NCI-H510A treated with DMSO at 0.1 percent for 48 hours (cell line): ENCODE data around the gene NUAK1.
"Not testable (repeated sequence)": the region's sequence is repeated elsewhere in the genome, so short reads cannot be mapped to it uniquely, and the experiment has no call there.

Source experiments
- DNase-seq: peaks from one replicate; lab custom pipeline; 2025; lab: John Stamatoyannopoulos, UW

Gene NUAK1

DNA sequence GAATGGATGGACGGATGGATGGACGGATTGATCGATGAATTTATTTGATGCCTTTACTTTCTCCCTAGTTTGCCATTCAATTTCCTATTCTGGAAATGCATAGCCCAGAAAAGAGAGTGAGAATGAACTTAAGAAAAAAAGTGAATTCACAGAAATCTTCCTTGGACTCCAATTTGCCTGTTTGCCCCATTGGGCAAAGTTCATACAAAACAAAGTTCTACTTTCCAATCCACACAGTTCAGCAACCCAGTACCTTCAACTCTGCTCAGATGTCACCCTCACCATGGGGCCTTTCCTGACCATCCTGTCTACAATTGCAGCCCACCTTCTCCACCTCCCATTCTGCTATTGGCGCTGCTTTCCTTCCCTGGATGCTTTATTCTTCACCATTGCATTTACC, 8.2 kb upstream of the NUAK1 start:
- DNase-seq: no peak

DNA sequence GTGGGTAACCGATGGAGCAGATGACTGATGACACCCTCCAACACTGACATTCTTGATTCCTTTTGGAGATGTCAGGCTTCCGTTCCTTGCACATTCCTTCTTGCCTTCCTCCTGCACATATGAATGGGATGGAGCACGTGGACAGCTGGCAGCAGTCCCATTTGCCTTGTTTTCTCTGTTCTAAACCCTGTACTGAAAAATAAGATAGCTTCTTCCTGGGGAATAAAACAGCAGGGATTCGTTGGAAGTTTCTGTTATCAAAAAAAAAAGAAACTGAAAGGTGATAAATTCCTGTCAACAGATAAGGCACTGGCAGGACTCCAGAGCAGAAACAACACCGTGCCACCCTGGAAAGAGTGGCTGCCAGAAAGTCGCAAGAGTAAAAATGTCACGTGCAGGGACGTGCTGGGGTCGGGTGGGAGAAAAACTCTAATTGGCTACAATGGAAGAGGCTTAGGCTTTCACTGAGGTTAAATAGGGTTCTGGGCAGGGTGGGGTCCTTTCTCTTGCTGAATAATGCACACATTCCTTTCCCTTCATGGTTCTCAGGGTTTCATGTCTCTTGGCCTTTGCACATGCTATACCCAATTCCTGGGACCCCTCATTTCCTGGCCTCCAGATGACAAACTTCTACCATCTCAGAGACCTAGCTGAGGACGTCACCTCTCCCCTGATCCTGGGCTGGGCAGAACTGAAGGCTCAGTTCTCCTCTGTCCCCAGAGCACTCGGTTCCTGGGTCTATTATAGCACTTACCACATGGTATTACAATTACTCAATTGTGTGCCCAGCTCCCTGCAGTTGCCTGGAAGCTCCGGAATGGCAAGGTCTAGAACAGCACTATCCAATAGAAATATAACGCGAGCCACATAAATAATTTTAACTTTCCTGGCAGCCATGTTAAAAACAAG, 7.0 kb upstream of the NUAK1 start:
- no peak for DNase-seq

DNA sequence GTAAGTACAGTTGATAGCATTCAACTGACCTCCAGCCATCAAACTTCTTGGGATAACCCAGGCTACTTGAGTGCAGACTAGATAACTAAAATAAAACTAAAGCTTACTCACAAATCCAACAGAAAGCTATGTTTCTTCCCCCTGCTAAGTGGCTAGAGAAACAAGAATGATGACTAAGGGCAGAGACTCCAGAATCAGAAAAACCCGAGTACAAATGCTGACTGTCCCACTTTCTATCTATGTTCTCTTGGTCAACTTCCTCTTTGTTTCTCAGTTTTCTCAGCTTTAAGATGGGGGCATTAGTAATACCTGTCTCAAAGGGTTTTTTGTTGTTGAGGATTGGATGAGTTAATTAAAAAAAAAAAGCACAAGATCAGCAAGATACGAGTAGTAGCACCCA, 6.1 kb upstream of the NUAK1 start:
- DNase-seq: no peak

DNA sequence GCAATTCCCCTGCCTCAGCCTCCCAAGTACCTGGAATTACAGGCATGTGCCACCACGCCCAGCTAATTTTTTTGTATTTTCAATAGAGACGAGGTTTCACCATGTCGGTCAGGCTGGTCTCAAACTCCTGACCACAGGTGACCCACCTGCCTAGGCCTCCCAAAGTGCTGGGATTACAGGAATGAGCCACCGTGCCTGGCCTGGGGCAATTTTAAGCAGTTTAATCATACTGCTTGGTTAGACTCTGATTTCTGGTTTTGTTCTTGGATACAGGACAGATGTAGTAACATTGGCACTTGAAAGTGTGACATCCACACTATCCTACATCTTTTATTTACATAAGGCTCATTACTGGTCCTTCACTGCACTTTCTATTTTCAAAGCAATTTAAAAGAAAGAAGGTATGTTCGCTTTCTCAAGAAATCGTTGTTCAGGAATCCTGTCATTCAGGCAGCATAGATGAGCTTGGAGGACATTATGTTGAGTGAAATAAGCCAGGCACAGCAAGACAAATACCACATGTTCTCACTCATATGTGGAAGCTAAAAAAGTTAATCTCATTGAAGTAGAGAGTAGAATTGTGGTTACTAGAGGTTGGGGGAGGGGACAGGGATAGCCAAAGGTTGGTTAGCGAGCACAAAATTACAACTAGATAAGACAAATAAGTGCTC, 4.0 kb upstream of the NUAK1 start:
- DNase-seq: peak; percentile 19

DNA sequence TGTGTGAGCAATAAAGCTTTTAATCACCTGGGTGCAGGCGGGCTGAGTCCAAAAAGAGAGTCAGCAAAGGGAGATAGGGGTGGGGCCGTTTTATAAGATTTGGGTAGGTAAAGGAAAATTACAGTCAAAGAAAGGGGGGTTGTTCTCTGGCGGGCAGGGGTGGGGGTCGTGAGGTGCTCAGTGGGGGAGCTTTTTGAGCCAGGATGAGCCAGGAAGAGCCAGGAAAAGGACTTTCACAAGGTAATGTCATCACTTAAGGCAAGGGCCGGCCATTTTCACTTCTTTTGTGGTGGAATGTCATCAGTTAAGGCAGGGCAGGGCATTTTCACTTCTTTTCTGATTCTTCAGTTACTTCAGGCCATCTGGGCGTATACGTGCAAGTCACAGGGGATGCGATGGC, 3.2 kb upstream of the NUAK1 start:
- not testable (repeated sequence) for DNase-seq

DNA sequence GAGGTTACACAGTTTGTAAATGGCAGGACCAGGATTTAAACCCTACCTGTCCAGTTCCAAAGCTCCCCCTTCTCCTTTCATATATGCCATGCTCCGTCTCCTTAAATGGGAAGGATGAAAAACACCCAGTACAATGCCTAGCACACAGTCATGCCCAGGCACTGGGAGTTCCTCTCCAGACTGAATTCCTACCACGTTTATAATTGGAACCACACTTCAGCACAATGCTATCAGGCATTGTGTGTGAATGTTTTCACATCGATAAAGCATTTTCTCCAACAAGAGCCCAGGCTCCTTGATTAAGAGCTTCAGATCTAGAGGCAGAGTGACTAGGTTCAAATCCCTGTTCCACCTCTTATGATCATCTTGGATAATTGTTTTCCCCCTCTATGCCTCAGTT, 2.7 kb upstream of the NUAK1 start:
- no peak for DNase-seq

DNA sequence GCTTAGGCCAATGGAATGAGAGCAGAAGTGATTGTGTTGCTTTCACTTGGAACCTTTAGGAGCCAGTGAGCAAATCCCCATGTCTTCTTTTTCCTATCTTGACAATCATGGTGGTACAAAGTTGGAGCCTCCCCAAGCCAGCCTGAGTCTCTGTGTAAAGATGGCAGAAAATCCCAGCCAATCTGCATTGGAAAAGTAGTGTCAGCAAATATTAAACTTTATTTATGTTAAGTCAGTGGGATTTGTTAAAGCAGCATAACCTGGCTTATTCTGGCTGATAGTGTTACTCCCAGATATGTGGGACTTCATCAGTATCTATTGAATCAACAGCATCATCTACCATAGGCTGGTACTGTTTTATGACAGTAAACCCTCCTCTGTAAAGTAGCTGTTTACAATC, 2.2 kb upstream of the NUAK1 start:
- no peak for DNase-seq

DNA sequence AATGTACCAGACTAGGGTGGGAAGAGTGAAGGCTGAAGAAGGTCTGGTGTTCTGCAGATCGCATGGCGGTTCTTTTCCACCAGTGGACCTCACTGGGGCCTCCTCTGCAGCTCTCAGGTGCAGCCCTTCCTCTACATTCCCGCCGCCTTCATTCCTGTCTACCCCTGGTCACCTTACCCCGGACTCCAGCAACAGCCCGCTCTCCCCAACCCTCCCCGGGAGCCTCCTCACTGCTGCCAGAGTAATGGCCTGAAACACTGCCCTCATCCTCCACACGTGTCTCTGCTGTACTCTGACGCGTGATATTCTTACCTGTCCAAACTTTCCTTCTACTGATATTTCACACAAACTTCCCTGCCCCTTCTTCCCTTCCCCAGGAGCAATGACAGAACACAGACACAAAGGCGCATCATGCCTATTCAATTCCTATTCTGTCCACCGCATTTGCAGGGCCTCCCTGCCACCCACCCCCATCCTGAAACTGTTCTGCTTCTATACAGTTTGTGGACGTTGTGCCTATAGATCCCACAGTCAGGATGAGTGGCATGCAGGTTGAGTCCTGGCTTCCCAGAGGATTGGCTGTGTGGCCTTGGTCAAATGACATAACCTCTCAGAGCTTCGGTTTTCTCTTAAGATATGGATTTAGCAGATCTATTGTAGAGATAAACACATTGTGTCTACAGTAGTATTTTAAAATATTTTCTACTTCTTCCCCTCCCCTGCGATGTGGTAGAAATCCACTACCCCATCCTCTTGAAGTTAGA, 1.7 kb upstream of the NUAK1 start:
- DNase-seq: no peak

DNA sequence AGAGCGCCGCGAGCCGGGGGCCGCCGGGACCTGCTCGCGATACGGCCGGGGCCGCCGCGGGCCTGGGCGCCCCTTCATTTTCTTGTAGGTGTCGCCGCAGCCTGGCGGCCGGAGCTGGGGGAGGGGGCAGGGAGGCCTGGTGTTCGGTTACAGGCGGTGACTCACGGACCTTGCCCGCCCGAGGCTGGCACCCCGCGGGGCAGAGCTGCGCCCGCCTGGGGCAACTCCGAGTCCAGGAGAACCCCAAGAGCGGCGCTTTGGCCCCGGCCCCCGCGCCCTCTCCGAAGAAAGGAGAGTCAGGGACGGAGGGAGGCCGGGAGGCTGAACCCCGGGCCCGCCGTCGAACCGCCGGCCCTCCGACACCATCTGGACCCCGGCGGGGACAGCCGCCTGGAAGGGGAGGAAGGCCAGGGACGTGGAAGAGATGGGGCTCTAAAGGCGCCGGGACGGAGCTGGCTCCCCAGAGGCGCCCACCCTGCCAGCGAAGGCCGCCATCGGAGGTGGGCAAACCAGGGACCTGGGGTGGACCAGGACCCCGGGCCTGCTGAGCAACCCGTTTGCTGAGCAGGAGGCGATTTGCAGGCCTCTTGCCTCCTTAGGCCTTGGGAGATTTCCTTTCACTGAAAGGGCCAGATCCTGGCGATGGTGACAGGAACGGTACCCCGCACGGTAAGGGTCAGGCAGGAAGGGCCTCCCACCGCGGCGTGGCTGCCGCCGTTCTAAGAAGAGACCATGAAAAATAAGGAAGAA, 843 bp upstream of the NUAK1 start:
- peak; percentile 59 for DNase-seq

DNA sequence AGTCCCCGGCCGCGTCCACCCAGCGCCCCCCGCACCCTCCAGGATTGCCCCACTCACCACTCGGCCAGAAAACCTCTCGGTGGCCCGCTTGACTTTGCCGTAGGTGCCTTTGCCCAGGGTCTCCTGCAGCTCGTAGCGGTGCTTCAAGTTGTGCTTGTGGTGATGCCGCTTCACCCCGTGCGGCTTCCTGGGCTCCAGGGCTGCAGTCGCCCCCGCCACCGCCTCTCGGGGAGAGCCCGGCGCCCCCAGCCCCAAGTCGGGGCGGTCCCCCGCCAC, 459 bp downstream of the NUAK1 start:
- no peak for DNase-seq

DNA sequence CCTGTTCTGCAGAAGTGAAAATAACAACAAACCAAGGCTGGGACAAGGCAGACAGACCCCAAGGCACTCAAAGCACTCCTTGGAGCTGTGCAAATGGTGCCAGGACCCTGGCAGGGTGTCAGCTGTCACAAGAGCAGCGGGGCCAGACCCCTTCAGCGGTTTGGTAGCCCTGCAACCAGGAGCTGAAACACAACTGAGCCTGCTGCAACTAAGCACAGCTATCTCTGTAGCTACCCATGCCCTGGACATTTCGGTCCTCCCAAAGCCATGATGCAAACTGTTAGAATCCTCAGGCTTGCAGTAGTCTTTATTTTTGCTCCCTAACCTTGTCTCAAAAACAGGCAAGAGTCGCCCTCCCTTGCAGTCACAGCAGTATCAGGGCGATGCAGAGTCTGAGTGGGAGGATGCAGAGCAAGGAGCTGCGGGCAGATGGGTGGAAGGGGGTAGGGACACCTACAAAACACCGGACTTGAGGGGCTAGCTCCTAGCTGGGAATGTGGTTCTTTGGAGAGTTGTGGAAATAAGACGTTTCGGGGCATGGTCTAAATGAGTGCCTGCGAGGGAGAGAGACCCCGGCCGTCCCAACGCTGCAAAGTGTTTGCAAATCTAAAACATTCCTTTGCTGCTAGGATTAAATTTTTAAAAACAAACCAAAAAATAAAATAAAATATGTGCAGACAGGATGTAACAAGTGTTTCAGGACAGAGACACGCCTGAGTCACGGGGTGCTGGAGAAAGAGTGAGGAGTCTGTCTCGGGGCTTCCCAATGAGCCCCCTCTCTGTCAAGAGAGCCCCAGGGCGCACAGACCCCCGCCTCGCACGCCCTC, 1.0 kb downstream of the NUAK1 start:
- DNase-seq: no peak

DNA sequence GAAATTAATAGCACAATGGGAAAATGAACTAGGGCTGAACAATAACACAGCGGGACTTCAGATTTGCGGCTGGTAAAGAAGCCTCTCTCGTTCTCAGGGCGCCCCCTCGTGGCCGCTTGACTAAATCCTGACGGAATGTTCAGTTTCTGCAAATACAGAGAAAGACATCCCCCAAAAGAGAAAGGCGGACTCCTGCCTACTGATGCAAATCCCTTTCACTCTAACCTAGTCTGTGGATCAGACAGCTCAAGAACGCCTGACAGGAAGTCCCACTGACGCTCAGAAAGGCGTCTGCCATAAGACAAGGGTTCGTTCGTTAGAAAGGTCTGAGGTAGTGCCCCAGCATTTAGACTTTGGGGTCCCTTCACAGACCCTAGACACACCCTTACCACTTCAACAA, 2.5 kb downstream of the NUAK1 start:
- peak; percentile 92 for DNase-seq

DNA sequence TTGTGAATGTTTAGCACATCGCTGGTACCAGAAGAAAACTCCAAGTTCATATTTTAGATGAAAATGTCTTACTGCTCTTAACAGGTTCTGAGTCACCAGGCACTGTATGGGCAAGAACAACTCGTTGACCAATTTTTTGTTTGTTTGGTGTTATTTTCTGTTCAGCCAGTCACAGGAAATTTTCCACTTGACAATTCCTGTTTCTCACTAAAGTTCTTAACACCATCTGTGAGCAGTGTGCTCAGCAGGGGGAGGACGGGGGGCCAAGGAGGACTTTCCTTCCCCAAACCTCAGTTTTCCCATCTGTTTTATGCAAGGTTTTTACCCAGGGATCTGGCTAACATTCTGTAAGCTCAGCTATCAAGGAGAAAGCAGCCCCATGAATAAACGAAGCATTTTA, 3.0 kb downstream of the NUAK1 start:
- no peak for DNase-seq

DNA sequence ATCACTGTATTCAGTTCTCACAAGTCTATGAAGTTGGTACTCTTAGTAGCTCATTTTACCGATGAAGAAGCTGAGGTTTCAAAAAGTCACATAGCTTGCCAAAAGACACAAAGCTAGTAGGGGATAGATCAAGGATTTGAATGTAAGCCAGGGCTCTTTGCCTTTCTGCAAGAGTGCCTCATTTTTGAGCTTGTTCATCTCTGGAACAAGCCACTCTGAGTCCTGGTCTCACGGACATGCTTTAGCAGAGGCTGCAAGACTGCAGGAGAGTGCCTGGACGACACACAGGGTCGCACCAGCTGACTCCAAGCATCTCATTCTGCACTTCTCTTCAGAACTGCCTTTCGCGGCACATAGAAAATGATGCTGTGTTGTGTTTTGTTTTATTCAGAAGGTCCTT, 3.7 kb downstream of the NUAK1 start:
- no peak for DNase-seq

DNA sequence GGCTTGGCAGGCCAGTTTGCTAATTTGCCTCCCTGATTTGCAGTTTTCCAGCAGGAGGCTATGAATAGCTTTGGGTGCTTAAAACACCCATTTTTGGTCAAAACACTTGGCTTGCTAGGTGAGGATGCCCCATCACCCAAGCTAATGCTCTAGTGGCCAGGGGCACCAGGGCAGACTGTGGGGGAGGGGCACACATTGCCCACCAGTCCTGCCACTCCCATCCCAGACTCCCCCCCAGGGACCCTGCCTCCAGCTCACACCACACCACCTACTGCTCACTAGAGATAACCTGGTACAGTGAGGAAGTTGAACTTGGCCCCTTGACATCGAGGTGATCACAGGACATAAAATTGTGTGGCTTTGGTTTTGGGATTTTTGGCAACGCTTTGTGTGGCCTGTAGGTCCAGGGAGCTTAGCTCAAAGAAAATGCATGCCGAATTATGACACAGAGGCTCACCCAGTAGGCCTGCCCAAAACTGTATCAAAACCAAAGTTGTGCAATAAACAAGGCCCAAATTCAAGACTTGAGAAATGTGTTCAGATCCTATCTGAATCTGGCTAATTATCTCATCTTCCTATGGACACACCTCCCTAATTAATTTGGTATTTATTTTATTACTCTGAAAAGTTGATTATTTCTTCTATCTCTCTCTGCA, 4.3 kb downstream of the NUAK1 start:
- no peak for DNase-seq

DNA sequence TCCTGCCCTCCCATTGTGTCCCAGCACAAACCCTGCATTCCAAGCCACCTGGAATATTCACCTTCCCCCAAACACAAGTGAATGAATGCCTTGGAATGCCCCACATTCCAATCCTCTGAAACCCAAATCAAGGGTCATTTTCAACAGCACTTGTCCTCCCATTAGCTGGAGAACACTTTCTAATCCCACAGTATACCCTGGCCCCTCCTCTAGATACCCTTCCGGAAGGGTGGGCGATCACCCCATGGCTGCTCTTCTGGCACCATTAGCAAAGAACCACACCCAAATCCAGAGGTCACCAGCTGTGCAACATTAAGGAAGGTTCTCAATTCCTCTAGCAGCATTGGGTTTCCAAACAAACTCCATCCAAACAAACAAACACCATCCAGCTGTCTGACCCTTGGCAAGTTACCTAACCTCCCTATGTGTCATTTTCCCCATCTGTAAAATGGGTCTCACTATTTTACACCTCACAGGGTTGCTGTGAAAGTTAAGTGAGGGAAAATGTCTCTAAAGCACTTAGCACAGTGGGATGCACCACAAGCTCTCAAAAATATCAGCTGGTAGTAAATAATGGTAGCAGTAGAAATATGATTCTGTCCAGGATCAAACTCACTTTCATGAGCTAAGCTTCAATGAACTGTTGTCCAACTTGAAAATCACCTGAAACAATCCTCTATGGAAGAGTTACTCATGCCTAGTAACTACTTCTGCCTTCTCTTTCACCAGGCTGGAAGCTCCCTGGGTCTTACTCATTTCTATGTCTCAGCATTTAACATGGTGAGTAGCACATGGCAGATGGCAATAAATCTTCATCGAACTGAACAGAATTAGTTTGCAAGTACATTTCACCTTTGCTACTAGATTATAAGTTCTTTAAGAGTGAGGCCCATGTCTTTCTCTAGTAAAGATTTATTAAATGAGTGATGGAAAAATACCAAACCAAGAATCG, 5.3 kb downstream of the NUAK1 start:
- no peak for DNase-seq

DNA sequence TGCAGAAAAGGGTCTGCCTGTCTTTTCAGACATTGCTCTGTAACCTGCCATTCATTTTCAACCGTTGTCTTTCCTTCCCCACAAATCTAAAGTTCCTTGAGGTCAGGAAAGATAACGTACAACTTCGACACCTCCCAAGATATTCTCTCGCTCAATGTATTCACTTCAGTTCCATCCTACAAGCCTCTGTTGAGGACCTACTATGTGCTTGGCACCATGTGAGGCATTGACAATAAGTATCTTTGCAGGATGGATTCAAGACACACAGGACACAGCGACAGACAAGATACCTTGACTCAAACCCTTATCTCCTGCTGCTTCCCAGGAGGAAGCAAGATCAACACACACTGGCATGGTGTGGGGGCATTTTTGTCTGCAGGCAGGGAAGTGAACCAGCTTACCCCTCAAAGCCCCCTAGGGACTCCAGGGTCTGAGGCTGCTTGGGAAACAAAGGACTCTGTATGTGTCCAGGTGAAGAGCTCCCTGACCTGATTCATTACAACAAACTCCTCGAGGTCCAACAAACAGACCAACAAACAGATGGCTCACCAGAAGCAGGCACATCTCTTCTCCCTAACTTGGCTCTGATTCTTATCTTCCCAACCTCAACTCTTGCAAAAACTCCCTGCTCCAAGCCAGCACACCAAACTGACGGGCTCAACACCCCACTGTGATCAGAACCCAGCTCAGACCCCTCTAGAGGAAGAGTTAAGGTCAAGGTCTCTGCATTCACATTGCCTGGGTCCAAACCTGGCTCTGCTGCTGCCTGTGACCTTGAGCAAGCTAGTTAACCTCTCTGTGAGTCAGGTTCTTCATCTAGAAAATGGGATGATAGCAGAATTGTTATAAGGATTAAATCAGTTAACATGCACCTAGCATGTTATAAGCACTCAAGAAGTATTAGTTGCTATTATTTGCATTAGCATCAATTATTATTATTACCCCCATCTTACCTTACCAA, 6.3 kb downstream of the NUAK1 start:
- DNase-seq: no peak

DNA sequence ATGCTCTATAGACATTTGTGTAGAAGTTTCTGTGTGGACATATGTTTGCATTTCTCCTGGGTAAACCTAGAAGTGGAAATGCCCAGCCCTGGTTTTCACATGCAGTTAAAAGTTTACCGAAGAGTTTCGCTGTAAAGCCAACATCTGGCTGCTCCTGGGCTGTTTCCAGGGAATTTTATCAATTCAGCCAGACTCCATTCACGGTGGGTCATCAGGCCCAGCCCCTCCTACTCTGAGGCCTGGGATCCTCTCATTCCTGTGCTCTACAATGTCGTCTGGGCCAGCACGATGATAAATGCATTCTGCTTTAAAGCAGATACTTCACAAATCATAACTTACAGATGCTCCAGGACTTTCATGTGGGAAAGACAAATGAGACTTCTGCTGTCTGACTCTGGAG, 7.1 kb downstream of the NUAK1 start:
- DNase-seq: no peak
